SK-MEL-5 (cell line): ENCODE data around the gene INSIG2. TPM values are rescaled to one million over a fixed set of nuclear protein-coding genes. Genes with fewer than 3 reads are reported as not detected.
A peak's percentile ranks its signal among the peaks of the same experiment; 100 is the strongest.

Experiments
- DNase-seq: peaks from one replicate; pipeline ENCODE4 v3.0.0-alpha.2; 2016; ENCODE audit warnings: low read depth, low spot score
- in situ Hi-C: cut with HindIII; loops from 2 replicates; pipeline ENCODE4 v1.10.0; 2016; ENCODE audit warnings: low sequenced_read_pairs, high pct_unique_total_duplicates, low pct_unique_long_range_greater_than_20kb
- total RNA-seq: library from RNA; depleted of rRNA; stranded (reverse); fragments of >200 nt; shearing (Covaris generic); gene quantifications from 2 replicates; pipeline ENCODE4 v1.2.3, GENCODE V29; 2014

Gene INSIG2
- total RNA-seq, 1 experiment from 2014 or later, result 3.8 TPM

GRCh38 chr2:118056165-118056534, 32.1 kb upstream of the INSIG2 start:
- DNase-seq, result no peak
- in situ Hi-C loops, result no loop called here

GRCh38 chr2:118056801-118057200, 31.5 kb upstream of the INSIG2 start:
- in situ Hi-C loops, result no loop called here
- no peak for DNase-seq

GRCh38 chr2:118058951-118059350, 29.3 kb upstream of the INSIG2 start:
- DNase-seq, result no peak

GRCh38 chr2:118059919-118060478, 28.3 kb upstream of the INSIG2 start:
- in situ Hi-C loops, result no loop called here
- DNase-seq, result peak; percentile 34

More at GRCh38 chr2:118058951-118059350, 29.3 kb upstream of the INSIG2 start:
- in situ Hi-C loops, result no loop called here

- in situ Hi-C loops, result no loop called here
- peak; percentile 56 for DNase-seq
These were observed 26.9 kb upstream of the INSIG2 start for GRCh38 chr2:118061135-118061955.

GRCh38 chr2:118062048-118062447, 26.2 kb upstream of the INSIG2 start:
- peak; percentile 22 for DNase-seq
- in situ Hi-C loops, result no loop called here

GRCh38 chr2:118062669-118063068, 25.6 kb upstream of the INSIG2 start:
- peak; percentile 41 for DNase-seq
- in situ Hi-C loops, result no loop called here

GRCh38 chr2:118065015-118065706, 23.1 kb upstream of the INSIG2 start:
- in situ Hi-C loops, result no loop called here

GRCh38 chr2:118065921-118066511, 22.3 kb upstream of the INSIG2 start:
- in situ Hi-C loops, result no loop called here
- DNase-seq, result peak; percentile 2

More at GRCh38 chr2:118065015-118065706, 23.1 kb upstream of the INSIG2 start:
- DNase-seq, result no peak

GRCh38 chr2:118077636-118078247, 10.5 kb upstream of the INSIG2 start:
- DNase-seq, result no peak
- in situ Hi-C loops, result no loop called here

GRCh38 chr2:118078734-118079133, 9.5 kb upstream of the INSIG2 start:
- in situ Hi-C loops, result no loop called here

GRCh38 chr2:118084491-118085089, 3.7 kb upstream of the INSIG2 start:
- in situ Hi-C loops, result no loop called here
- DNase-seq, result no peak

More at GRCh38 chr2:118078734-118079133, 9.5 kb upstream of the INSIG2 start:
- no peak for DNase-seq

- DNase-seq, result no peak
- in situ Hi-C loops, result no loop called here
These were observed 2.9 kb upstream of the INSIG2 start for GRCh38 chr2:118085173-118086023.

- in situ Hi-C loops, result no loop called here
- no peak for DNase-seq
These were observed 2.1 kb upstream of the INSIG2 start for GRCh38 chr2:118086024-118086633.

GRCh38 chr2:118089139-118089800, 999 bp downstream of the INSIG2 start:
- peak; percentile 28 for DNase-seq
- in situ Hi-C loops, result no loop called here
